Stimulated activated CD8-positive, alpha-beta memory T cell treated with anti-CD3 and anti-CD28 coated beads, Interleukin-15, amount 100 ng/mL, for 48 hours (primary cell): ENCODE data around the gene GLRX2.
"Not testable (repeated sequence)": the region's sequence is repeated elsewhere in the genome, so short reads cannot be mapped to it uniquely, and the experiment has no call there.

Source experiments
- DNase-seq, 2 donors: peaks; one replicate each; pipeline ENCODE4 v3.0.0-alpha.2; 2020; ENCODE audit warnings: low read depth in 2 of 2

Gene GLRX2

DNA sequence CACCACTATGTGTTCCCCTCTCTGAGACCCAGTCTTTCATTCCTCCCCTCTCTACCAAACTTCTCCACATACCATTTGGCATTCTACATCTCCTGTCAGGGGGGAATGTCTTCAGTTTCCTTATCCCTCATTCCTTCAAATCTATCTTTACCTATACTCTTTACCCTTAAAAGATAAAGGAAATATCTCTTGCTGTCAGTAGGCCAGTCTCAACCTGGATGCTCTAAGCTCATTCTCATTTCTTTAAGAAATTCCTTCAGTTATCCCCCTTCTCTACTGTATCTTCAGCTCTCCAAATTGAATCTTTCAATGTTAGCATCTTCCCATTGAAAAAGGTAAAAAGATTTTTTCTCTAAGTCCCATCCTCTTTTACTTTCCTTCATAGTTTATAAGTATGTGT, 39.3 kb downstream of the GLRX2 start:
- DNase-seq, result no peak

DNA sequence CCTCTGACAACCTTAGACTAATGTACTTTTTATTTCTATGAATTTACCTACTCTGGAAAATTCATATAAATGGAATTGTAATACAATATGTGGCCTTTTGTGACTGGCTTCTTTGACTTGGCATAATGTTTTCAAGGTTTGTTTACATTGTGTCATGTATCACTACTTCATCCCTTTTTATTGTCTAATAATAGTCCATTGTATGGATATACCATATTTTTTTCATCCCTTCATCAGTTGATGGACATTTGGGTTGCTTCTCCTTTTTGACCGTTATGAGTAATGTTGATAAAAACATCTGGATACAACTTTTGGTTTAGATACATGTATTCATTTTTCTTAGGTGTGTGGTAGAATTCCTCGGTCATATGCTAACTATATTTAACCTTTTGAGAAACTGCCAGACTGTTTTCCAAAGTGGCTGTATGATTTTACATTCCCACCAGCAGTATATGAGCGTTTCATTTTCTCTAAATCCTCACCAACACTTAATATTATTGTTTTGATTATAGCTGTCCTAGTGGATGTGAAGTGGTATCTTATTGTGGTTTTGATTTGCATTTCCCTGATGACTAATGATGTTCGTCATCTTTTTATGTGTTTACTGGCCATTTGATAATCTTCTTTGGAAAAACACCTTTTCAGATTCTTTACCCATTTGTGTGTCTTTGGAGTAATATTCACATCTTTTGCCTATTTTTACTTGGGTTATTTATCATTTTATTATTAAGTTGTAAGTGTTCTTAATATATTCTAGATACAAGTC, 42.3 kb downstream of the GLRX2 start:
- DNase-seq, result no peak

DNA sequence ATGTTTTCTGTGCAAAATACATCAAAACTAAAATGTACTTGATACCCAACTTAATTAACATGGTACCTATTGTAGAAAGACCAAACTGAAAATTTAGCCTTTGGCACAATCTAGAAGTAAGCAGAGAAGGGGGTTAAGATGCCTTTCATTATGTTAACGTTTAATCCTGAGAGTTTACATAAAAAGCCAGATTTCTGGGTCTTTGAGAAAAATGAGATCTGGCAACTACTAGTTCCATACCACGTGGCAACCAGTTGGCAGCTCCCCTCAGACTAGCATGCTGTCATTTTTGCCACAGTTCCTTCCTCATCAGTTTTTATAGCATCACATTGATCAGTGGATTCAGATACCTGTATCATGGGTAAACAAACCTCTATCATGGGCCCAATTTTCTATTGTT, 44.3 kb downstream of the GLRX2 start:
- DNase-seq, result no peak

DNA sequence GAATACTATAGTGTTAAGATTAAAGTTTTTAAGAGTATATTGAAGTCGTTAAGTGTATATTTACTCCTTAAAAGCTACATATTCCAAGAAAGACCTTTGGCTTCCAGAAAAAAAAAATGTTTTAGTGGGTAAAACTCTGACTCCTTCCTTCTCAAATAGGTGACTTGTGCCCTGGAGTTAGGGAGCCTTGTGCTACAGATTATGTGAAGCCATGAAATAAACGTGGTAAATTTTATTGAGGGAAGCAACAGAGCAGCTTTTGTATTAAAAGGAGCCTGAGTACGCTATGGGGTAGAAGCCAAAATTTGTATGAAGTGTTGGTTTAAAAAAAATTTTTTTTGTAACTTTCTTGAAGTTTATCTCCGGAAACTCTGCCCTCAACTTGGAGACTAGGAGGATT, 44.8 kb downstream of the GLRX2 start:
- DNase-seq, result no peak

DNA sequence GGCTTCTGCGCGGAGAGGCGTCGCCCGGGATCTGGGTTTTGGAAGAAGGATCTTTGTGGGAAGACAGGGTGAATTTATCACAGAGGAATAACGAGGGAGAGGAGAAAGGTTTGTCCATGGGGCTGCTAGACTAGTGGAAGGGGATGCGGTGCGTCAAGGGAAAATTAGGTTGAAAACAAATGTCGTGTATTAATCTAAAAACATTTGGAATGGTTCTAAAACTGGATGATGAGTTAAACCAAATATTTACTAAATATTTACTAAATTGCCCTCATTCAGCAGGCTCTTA, 45.2 kb downstream of the GLRX2 start:
- DNase-seq, result no peak

DNA sequence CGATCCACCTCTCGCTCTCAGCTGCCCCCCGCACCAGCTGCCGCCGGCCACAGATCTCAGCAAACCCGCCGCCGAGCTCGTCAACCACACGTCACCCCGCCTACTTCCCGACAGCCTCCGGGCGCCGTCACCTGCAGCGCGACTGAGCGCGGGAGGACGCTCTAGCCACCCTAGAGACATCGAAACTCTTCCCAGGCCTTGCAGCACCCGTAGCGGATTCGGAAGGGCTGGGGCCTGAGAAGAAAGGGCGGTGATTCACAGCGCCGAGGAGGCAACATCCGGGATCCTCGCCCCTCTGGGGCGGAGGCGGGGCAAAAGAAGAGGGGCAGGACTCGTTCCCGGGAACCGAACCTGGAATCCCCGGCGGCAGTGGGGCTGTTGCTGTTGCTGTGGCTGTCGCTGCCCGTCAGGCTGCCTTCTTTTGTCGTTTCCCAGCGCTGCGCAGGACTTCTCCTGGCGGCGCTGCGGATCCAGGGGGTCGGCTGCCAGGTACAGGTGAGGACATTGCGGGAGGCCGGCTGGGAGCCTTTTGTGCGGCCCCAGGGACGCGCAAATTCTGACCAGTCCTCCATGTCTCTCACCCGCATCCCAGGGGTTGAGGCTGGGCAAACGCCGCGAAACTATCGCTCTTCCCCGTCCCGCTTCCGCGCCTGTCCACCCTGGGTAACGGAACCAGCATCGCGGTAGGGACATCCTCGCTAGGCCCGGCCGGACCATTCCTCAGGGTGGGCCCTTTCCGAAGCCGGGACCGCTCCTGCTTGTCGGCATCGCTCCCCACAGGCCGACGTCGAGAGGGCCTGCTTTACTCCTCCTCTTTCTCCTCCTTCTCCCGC, 45.7 kb downstream of the GLRX2 start, which contains the start of the genes RO60 and UCHL5:
Gene RO60, plus strand, starts transcription at position 331 of the 833 bp plus-strand sequence. CDS start 9,443 bp downstream, outside the sequence.
Gene UCHL5, minus strand, starts transcription at position 79 of the 833 bp plus-strand sequence. CDS start 100 bp downstream, outside the sequence.
- DNase-seq, result peak; percentile 91 to 95

DNA sequence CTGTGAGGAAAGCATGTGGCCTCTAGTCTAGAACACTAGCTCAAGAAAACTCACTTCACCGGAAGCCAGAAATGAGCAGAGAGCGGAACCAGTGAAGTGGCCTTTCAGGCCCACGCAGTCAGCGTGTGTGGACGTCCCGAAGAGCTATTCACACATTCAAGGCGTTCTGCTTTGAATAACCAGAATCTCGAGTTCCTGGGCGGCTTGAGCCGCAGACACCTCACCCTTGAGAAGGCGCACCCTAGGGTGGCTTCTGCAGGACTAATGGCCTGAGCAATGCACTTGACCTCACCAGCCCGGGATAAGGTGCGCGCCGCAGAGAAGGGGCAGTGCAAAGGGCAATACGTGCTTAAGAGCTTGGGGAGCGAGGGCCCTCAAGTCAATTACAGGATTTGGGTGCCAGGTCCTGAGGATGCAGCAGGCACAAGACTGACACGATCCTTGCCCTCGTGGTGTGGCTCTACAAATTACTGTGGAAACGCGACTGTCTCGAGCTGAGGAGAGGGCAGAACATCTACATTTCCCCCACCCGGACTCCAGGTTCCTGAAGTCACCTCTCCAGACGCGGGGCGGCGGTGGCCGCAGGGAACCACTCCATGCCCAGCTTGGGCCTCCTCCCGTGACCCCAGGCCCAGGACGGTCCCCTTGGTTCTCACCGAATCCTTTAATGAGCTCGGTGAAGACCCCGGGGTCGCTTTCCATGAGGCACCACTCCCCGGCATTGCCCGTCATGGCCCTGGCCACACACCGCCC, 46.5 kb downstream of the GLRX2 start:
- peak; percentile 65 to 66 for DNase-seq

DNA sequence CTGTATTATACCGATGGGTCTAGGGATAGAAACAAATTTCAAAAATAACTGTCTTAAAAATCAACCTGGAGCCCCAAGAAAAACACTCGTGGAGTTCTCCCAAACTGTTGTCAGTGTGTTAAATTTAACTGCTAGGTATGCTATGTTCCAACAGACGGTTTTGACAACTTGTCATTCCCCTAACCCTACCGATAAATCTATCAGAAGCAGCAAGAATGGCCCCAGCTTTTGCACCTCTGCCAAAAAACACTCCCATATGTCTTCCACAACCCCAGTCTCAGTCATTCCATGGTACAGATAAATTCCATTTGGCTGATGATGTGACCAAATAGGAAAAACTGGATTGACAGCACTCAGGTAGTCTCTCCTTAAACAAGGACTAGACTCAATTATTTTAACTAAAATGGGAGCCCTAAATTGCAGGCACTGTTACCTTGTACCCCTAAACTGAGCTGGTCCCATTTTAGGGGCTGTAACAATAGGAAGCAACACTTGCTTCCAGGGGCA, 51.0 kb downstream of the GLRX2 start:
- no peak for DNase-seq

DNA sequence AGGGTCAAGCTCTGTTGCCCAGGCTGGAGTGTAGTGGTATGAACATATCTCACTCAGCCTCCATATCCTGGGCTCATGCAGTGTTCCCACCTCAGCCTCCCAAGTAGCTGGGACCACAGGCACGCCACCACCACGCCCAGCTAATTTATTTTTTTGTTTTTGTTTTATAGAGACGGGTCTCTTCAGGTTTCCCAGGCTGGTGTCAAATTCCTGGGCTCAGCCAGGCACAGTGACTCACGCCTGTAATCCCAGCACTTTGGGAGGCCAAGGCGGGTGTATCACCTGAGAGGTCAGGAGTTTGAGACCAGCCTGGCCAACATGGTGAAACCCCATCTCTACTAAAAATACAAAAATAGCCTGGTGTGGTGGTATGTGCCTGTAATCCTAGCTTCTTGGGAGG, 56.3 kb downstream of the GLRX2 start:
- DNase-seq, result not testable (repeated sequence)
